Central memory CD8-positive, alpha-beta T cell (primary cell): ENCODE measurements around the gene FGF14.

Experiments
- ATAC-seq: fragments of 150-1000 bp; cut with Tn5 transposase; replicated peaks from 2 replicates; pipeline ENCODE4 v1.10.0; 2022; ENCODE audit warnings: mild to moderate bottlenecking, moderate FRiP score, moderate number of reproducible peaks; ENCODE audit not compliant: poor library complexity, severe bottlenecking; ENCODE audit errors: extremely low read depth
- DNase-seq, 2 donors: peaks; one replicate each; pipeline ENCODE4 v3.0.0; 2021; ENCODE audit warnings: low spot score in 2 of 2
- H3K27ac Mint-ChIP-seq: one replicate; pipeline ENCODE4 v1.8.0; 2022; ENCODE audit warnings: low read depth, mild to moderate bottlenecking, moderate library complexity, mixed read lengths
- H3K27me3 Mint-ChIP-seq: one replicate; pipeline ENCODE4 v1.8.0; 2022; ENCODE audit warnings: mixed read lengths
- H3K36me3 Mint-ChIP-seq: one replicate; pipeline ENCODE4 v1.8.0; 2022; ENCODE audit warnings: mild to moderate bottlenecking, moderate library complexity, mixed read lengths; ENCODE audit not compliant: insufficient read depth
- H3K4me1 Mint-ChIP-seq: one replicate; pipeline ENCODE4 v1.8.0; 2022; ENCODE audit warnings: mixed read lengths
- H3K4me3 Mint-ChIP-seq: one replicate; pipeline ENCODE4 v1.8.0; 2022; ENCODE audit warnings: mild to moderate bottlenecking, moderate library complexity, mixed read lengths
- H3K9me3 Mint-ChIP-seq: one replicate; pipeline ENCODE4 v1.8.0; 2022; ENCODE audit warnings: mixed read lengths

The FGF14 gene

GRCh38 chr13:102227741-102228140, 174.1 kb downstream of the FGF14 start:
- no peaks in the 10 kb centered on the region for H3K4me1 Mint-ChIP-seq
- no peak for ATAC-seq
- peaks cover 12% of the 10 kb centered on the region for H3K27me3 Mint-ChIP-seq
- H3K36me3 Mint-ChIP-seq = no peaks in the 10 kb centered on the region
- no peak overlapping the region for H3K27ac Mint-ChIP-seq
- H3K4me3 Mint-ChIP-seq = no peak overlapping the region
- no peak for DNase-seq
- H3K9me3 Mint-ChIP-seq = no peaks in the 10 kb centered on the region

DNA sequence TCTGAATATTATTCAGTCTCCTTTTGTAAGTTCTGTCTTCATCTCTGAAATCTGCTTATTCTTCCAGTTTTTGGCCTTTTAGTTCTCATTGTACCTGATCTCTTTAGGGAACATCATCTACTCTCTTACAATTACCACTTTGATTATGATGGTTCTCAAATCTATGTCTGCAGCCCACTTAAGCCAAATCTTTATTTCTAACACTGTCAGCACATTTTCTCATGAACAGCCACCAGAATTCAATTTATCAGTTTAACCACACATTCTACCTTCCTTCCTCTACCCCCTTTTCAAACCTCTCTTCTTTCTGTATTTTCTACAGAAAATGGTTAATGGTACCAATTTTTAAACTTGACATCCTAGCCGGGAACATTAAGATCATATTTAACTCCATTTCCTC, 175.3 kb downstream of the FGF14 start:
- Mint-ChIP-seq H3K4me3 (no peak overlapping the region), H3K27ac (no peak overlapping the region), H3K9me3 (no peaks in the 10 kb centered on the region)

GRCh38 chr13:102225892-102226291, 176.0 kb downstream of the FGF14 start:
- Mint-ChIP-seq H3K4me1 (no peaks in the 10 kb centered on the region), H3K9me3 (no peaks in the 10 kb centered on the region), H3K36me3 (no peaks in the 10 kb centered on the region), H3K4me3 (no peak overlapping the region), H3K27me3 (peaks cover 12% of the 10 kb centered on the region), H3K27ac (no peak overlapping the region)
- DNase-seq (no peak), ATAC-seq (no peak)

More for the DNA sequence above, 175.3 kb downstream of the FGF14 start:
- Mint-ChIP-seq H3K4me1 (no peaks in the 10 kb centered on the region), H3K36me3 (no peaks in the 10 kb centered on the region), H3K27me3 (peaks cover 12% of the 10 kb centered on the region)
- ATAC-seq (no peak), DNase-seq (no peak)

DNA sequence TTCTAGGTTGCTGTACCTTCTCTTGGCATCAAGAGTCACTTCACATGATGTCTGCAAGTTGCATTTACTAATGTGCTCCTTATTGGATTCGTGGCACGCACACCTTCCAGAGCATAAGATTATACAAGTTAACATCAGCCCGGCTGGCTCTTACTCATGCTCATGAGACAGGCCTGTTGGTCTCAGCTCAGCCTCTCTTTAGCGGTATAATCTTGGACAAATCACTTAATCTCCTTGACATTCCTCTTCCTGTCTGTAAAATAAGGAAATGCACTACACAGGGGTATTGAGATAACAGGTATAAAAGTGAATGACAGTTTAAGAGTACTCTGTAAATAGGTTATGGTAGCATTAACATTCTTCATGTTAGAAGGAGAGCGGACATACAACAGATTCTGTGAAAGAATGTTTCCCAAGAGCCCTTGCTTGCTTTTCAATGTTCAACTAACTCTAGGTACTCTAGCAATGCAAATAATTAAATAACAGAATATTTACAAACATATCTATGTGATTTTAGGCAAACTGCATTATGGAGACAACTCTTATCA, 181.1 kb downstream of the FGF14 start:
- ATAC-seq = no peak
- Mint-ChIP-seq H3K27me3 (peaks cover 2% of the 10 kb centered on the region), H3K9me3 (no peaks in the 10 kb centered on the region), H3K4me3 (no peak overlapping the region), H3K4me1 (no peaks in the 10 kb centered on the region), H3K27ac (no peak overlapping the region), H3K36me3 (no peaks in the 10 kb centered on the region)
- DNase-seq = no peak

- H3K4me3 Mint-ChIP-seq = no peak overlapping the region
- H3K27me3 Mint-ChIP-seq = peaks cover 6% of the 10 kb centered on the region
- no peak for ATAC-seq
Observed at GRCh38 chr13:102214956-102215355, 186.9 kb downstream of the FGF14 start.

GRCh38 chr13:102212729-102213128, 189.1 kb downstream of the FGF14 start:
- Mint-ChIP-seq H3K4me1 (no peaks in the 10 kb centered on the region), H3K27me3 (peaks cover 6% of the 10 kb centered on the region), H3K36me3 (no peaks in the 10 kb centered on the region), H3K9me3 (no peaks in the 10 kb centered on the region), H3K4me3 (no peak overlapping the region), H3K27ac (no peak overlapping the region)
- ATAC-seq = no peak
- no peak for DNase-seq

More at GRCh38 chr13:102214956-102215355, 186.9 kb downstream of the FGF14 start:
- no peaks in the 10 kb centered on the region for H3K4me1 Mint-ChIP-seq
- H3K9me3 Mint-ChIP-seq = no peaks in the 10 kb centered on the region
- DNase-seq = no peak
- H3K27ac Mint-ChIP-seq = no peak overlapping the region
- H3K36me3 Mint-ChIP-seq = no peaks in the 10 kb centered on the region

DNA sequence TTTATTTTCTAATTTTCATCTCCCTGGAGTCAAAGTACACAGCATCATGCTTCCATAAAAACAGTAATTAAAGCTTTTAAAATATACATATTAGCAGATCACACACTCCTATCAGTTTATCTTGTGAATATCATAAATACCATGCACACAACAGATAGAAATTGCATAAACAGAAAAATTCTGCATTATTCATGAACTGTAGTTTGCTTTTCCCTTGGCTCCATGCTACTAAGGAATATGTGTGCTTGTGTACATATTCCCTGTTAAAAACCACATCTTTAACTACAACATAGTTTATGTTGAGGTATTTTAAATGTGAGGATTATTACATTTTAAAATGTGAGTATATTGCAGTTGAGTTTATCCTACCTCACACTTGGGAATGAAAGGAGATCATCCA, 193.5 kb downstream of the FGF14 start:
- no peaks in the 10 kb centered on the region for H3K36me3 Mint-ChIP-seq
- no peaks in the 10 kb centered on the region for H3K4me1 Mint-ChIP-seq
- ATAC-seq = no peak
- no peaks in the 10 kb centered on the region for H3K27me3 Mint-ChIP-seq
- H3K4me3 Mint-ChIP-seq = no peak overlapping the region
- H3K9me3 Mint-ChIP-seq = no peaks in the 10 kb centered on the region
- no peak overlapping the region for H3K27ac Mint-ChIP-seq
- no peak for DNase-seq

- DNase-seq = no peak
- no peaks in the 10 kb centered on the region for H3K9me3 Mint-ChIP-seq
Observed at GRCh38 chr13:102207680-102208342, 194.0 kb downstream of the FGF14 start.

GRCh38 chr13:102203718-102204117, 198.1 kb downstream of the FGF14 start:
- Mint-ChIP-seq H3K27me3 (no peaks in the 10 kb centered on the region), H3K27ac (no peak overlapping the region), H3K4me1 (no peaks in the 10 kb centered on the region), H3K9me3 (peaks cover 5% of the 10 kb centered on the region), H3K36me3 (no peaks in the 10 kb centered on the region), H3K4me3 (no peak overlapping the region)
- ATAC-seq (no peak), DNase-seq (no peak)

More at GRCh38 chr13:102207680-102208342, 194.0 kb downstream of the FGF14 start:
- ATAC-seq = no peak
- Mint-ChIP-seq H3K36me3 (no peaks in the 10 kb centered on the region), H3K27me3 (no peaks in the 10 kb centered on the region), H3K4me1 (no peaks in the 10 kb centered on the region), H3K4me3 (no peak overlapping the region), H3K27ac (no peak overlapping the region)

GRCh38 chr13:102198418-102199311, 203.2 kb downstream of the FGF14 start:
- H3K4me1 Mint-ChIP-seq = no peaks in the 10 kb centered on the region
- no peak overlapping the region for H3K27ac Mint-ChIP-seq
- H3K27me3 Mint-ChIP-seq = no peaks in the 10 kb centered on the region
- ATAC-seq (no peak), DNase-seq (no peak)
- peaks cover 5% of the 10 kb centered on the region for H3K9me3 Mint-ChIP-seq
- H3K36me3 Mint-ChIP-seq = no peaks in the 10 kb centered on the region
- no peak overlapping the region for H3K4me3 Mint-ChIP-seq

GRCh38 chr13:102197193-102197592, 204.7 kb downstream of the FGF14 start:
- H3K4me3 Mint-ChIP-seq = no peak overlapping the region
- peaks cover 5% of the 10 kb centered on the region for H3K9me3 Mint-ChIP-seq
- DNase-seq (no peak), ATAC-seq (no peak)
- H3K27me3 Mint-ChIP-seq = no peaks in the 10 kb centered on the region
- H3K27ac Mint-ChIP-seq = no peak overlapping the region
- H3K36me3 Mint-ChIP-seq = no peaks in the 10 kb centered on the region
- H3K4me1 Mint-ChIP-seq = peaks cover 3% of the 10 kb centered on the region

DNA sequence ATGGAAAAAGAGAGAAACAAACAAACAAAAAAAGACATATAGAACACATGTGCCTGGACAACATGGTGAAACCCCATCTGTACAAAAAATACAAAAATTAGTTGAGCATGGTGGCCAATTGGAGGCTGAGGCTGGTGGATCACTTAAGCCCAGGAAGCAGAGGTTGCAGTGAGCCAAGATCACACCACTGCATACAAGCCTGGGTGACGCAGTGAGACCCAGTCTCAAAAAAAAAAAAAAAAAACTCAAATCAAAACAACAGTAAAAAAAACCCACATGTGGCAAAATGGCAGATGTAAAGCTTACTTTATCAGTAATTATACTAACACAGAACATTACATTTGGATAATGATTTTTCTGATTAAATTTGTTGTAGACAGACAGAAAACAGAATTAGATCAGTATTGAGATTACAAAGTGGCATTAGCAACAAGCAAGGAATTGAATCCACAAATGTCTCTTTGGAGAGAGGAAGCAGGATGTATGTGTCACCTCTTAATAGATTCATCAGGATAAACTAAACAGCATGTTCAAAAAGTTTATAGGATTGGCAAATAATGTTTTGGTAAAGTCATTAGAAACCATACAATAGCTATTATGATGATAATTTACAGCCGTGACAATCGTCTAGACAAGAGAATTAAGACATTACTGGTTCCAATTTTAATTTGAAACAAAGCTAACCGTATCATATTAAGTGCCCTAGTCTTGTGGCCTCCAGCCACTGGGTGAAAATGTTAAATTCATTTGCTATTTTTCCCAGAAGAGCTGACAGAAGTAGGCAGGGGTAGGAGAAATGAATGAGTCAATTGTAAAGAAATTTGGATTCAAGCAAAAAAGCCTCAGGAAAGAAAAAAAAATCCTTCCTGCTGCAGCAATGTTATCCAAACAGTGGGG, 206.0 kb downstream of the FGF14 start:
- Mint-ChIP-seq H3K27ac (no peak overlapping the region), H3K36me3 (no peaks in the 10 kb centered on the region), H3K4me1 (peaks cover 6% of the 10 kb centered on the region), H3K9me3 (peaks cover 5% of the 10 kb centered on the region), H3K27me3 (no peaks in the 10 kb centered on the region), H3K4me3 (no peak overlapping the region)
- ATAC-seq (no peak), DNase-seq (no peak)
